Esophagus squamous epithelium (tissue), 4 donors: ENCODE results near the gene IDH3B.

ENCODE experiments used
- CTCF ChIP-seq, 6 experiments: fragments of 450-650 bp in 4 of 6; fragments of 200-600 bp in 2 of 6; sonication (generic) in 2 of 6; IDR thresholded peaks; one replicate each; pipeline ENCODE4 v1.5.1; 2016 to 2019; ENCODE audit warnings: antibody characterized with exemption in 6 of 6, mild to moderate bottlenecking in 4 of 6, moderate library complexity in 4 of 6
- POLR2A ChIP-seq, 4 donors: fragments of 450-650 bp; IDR thresholded peaks; one replicate each; pipeline ENCODE4 v1.6.1; 2017; ENCODE audit warnings: antibody characterized with exemption in 4 of 4, mild to moderate bottlenecking in 4 of 4, moderate library complexity in 3 of 4

- TF ChIP-seq CTCF (IDR thresholded peaks at IDR 0.05) (no peak), POLR2A (IDR thresholded peaks at IDR 0.05) (no peak)
These were observed 32.6 kb upstream of the IDH3B start for GRCh38 chr20:2696646-2697045.
